ENCODE results near the gene AP2A1. TPM values are rescaled to one million over a fixed set of nuclear protein-coding genes. Genes with fewer than 3 reads are reported as not detected.

The AP2A1 gene
- total RNA-seq, 1 experiment from 2014 or later = 107 TPM

- CTCF ChIA-PET = interaction anchor here (0.6 kb wide), 1 partner anchor 108 kb away, joined by 3 read pairs; no protein-coding TSS in a partner anchor
- H3K36me3 ChIP-seq (ENCODE audit: control insufficient read depth, insufficient read depth, low read length) = no peaks in the 10 kb centered on the region; the same call in 1 of the 2 replicates
These were observed 36.2 kb downstream of the AP2A1 start for GRCh38 chr19:49802836-49803528.

GRCh38 chr19:49803529-49803856 is 36.7 kb downstream of the AP2A1 start:
- no TSS peak for BruUV-seq (replicated peaks)
- ChIA-PET POLR2A (no interaction called here), CTCF (no interaction called here)
- H3K36me3 Mint-ChIP-seq (ENCODE audit: insufficient read depth, unreplicated experiment) = peaks cover 53% of the 10 kb centered on the region
- no peak for TF ChIP-seq CTCF (IDR thresholded peaks at IDR 0.05; ENCODE audit: insufficient read depth in 1 of 2, low read depth in 1 of 2, low read length in 1 of 2, severe bottlenecking in 1 of 2, unreplicated experiment in 1 of 2)
- no peaks in the 10 kb centered on the region for H3K9me3 Mint-ChIP-seq (ENCODE audit: unreplicated experiment)
- H3K4me1 Mint-ChIP-seq (ENCODE audit: low read depth, unreplicated experiment) = no peaks in the 10 kb centered on the region
- no peak overlapping the region for H3K4me3 Mint-ChIP-seq (ENCODE audit: unreplicated experiment)
- Histone ChIP-seq H3K4me1 (no peaks in the 10 kb centered on the region), H3K4me3 (ENCODE audit: low read depth, low read length) (no peak overlapping the region), H3K27me3 (replicated peaks; ENCODE audit: control insufficient read depth, insufficient read depth, low read length) (no peaks in the 10 kb centered on the region), H3K9me3 (no peaks in the 10 kb centered on the region), H3K36me3 (ENCODE audit: control insufficient read depth, insufficient read depth, low read length) (no peaks in the 10 kb centered on the region; the same call in 1 of the 2 replicates)
- intact Hi-C loops (cut with micrococcal nuclease; ENCODE audit: unreplicated experiment) = no loop called here
- H3K27ac Mint-ChIP-seq (ENCODE audit: unreplicated experiment) = no peak overlapping the region
- DNase-seq = no peak
- H3K27me3 Mint-ChIP-seq (ENCODE audit: insufficient read depth, unreplicated experiment) = no peaks in the 10 kb centered on the region

More at GRCh38 chr19:49802836-49803528, 36.2 kb downstream of the AP2A1 start:
- Mint-ChIP-seq H3K9me3 (ENCODE audit: unreplicated experiment) (no peaks in the 10 kb centered on the region), H3K4me3 (ENCODE audit: unreplicated experiment) (no peak overlapping the region), H3K36me3 (ENCODE audit: insufficient read depth, unreplicated experiment) (peaks cover 52% of the 10 kb centered on the region), H3K4me1 (ENCODE audit: low read depth, unreplicated experiment) (no peaks in the 10 kb centered on the region), H3K27ac (ENCODE audit: unreplicated experiment) (no peak overlapping the region), H3K27me3 (ENCODE audit: insufficient read depth, unreplicated experiment) (no peaks in the 10 kb centered on the region)
- POLR2A ChIA-PET = no interaction called here
- Histone ChIP-seq H3K4me1 (no peaks in the 10 kb centered on the region), H3K4me3 (ENCODE audit: low read depth, low read length) (no peak overlapping the region), H3K27me3 (replicated peaks; ENCODE audit: control insufficient read depth, insufficient read depth, low read length) (no peaks in the 10 kb centered on the region), H3K9me3 (no peaks in the 10 kb centered on the region)
- intact Hi-C loops (cut with micrococcal nuclease; ENCODE audit: unreplicated experiment) = no loop called here
- BruUV-seq (replicated peaks) = no TSS peak
- DNase-seq = no peak
- TF ChIP-seq CTCF (IDR thresholded peaks at IDR 0.05; ENCODE audit: insufficient read depth in 1 of 2, low read depth in 1 of 2, low read length in 1 of 2, severe bottlenecking in 1 of 2, unreplicated experiment in 1 of 2) = no peak

GRCh38 chr19:49805822-49806619 is 39.2 kb downstream of the AP2A1 start:
- Histone ChIP-seq H3K4me3 (ENCODE audit: low read depth, low read length) (no peak overlapping the region), H3K4me1 (peaks cover 5% of the 10 kb centered on the region; the same call in 1 of the 2 replicates), H3K9me3 (no peaks in the 10 kb centered on the region), H3K27me3 (replicated peaks; ENCODE audit: control insufficient read depth, insufficient read depth, low read length) (no peaks in the 10 kb centered on the region), H3K36me3 (ENCODE audit: control insufficient read depth, insufficient read depth, low read length) (no peaks in the 10 kb centered on the region; the same call in 1 of the 2 replicates)
- ChIA-PET CTCF (no interaction called here), POLR2A (interaction anchor here (0.5 kb wide), 1 partner anchor 44 kb away, joined by 3 read pairs; no protein-coding TSS in a partner anchor)
- BruUV-seq (replicated peaks) = no TSS peak
- no peaks in the 10 kb centered on the region for H3K9me3 Mint-ChIP-seq (ENCODE audit: unreplicated experiment)
- H3K4me1 Mint-ChIP-seq (ENCODE audit: low read depth, unreplicated experiment) = no peaks in the 10 kb centered on the region
- peaks cover 48% of the 10 kb centered on the region for H3K36me3 Mint-ChIP-seq (ENCODE audit: insufficient read depth, unreplicated experiment)
- DNase-seq = no peak
- intact Hi-C loops (cut with micrococcal nuclease; ENCODE audit: unreplicated experiment) = no loop called here
- H3K27me3 Mint-ChIP-seq (ENCODE audit: insufficient read depth, unreplicated experiment) = no peaks in the 10 kb centered on the region
- no peak overlapping the region for H3K27ac Mint-ChIP-seq (ENCODE audit: unreplicated experiment)
- H3K4me3 Mint-ChIP-seq (ENCODE audit: unreplicated experiment) = no peak overlapping the region
- TF ChIP-seq CTCF (IDR thresholded peaks at IDR 0.05; ENCODE audit: insufficient read depth in 1 of 2, low read depth in 1 of 2, low read length in 1 of 2, severe bottlenecking in 1 of 2, unreplicated experiment in 1 of 2) = no peak
